Neural progenitor cell (in vitro differentiated cells): Measurements from ENCODE around the gene MAGEA2. TPM values are rescaled to one million over a fixed set of nuclear protein-coding genes. Genes with fewer than 3 reads are reported as not detected.
"Not testable (repeated sequence)": the region's sequence is repeated elsewhere in the genome, so short reads cannot be mapped to it uniquely, and the experiment has no call there.

Experiments used
- DNase-seq: peaks from one replicate; pipeline ENCODE4 v3.0.0-alpha.2; 2016; ENCODE audit warnings: low spot score
- H2AFZ ChIP-seq: fragments of 200-600 bp; sonication (generic); replicated peaks from 2 replicates; pipeline ENCODE4 v1.6.1; 2016; ENCODE audit warnings: antibody characterized with exemption
- H3F3A ChIP-seq: fragments of 200-600 bp; sonication (generic); 2 replicates; pipeline ENCODE4 v1.6.1; 2016; ENCODE audit warnings: antibody characterized with exemption, low read depth
- H3K27ac ChIP-seq: fragments of 200-600 bp; sonication (generic); 2 replicates; pipeline ENCODE4 v1.5.1; 2016; ENCODE audit warnings: mild to moderate bottlenecking
- H3K27me3 ChIP-seq: fragments of 200-600 bp; sonication (generic); 2 replicates; pipeline ENCODE4 v1.6.1; 2016; ENCODE audit warnings: mild to moderate bottlenecking, moderate library complexity
- H3K36me3 ChIP-seq: fragments of 200-600 bp; sonication (generic); 2 replicates; pipeline ENCODE4 v1.5.1; 2016
- H3K4me1 ChIP-seq: fragments of 200-600 bp; sonication (generic); 2 replicates; pipeline ENCODE4 v1.6.1; 2016; ENCODE audit warnings: mixed run types
- H3K4me2 ChIP-seq: fragments of 200-600 bp; sonication (generic); 2 replicates; pipeline ENCODE4 v1.6.1; 2016
- H3K4me3 ChIP-seq: fragments of 200-600 bp; sonication (generic); 2 replicates; pipeline ENCODE4 v1.5.1; 2016
- H3K79me2 ChIP-seq: fragments of 200-600 bp; sonication (generic); 2 replicates; pipeline ENCODE4 v1.6.1; 2016; ENCODE audit warnings: low read depth
- H3K9ac ChIP-seq: fragments of 200-600 bp; sonication (generic); 2 replicates; pipeline ENCODE4 v1.6.1; 2016
- H3K9me3 ChIP-seq: fragments of 200-600 bp; sonication (generic); 2 replicates; pipeline ENCODE4 v1.5.1; 2016; ENCODE audit warnings: low read depth
- H4K20me1 ChIP-seq: fragments of 200-600 bp; sonication (generic); 2 replicates; pipeline ENCODE4 v1.6.1; 2016; ENCODE audit warnings: low read depth
- H3K27ac Mint-ChIP-seq: 3 replicates; pipeline ENCODE4 v1.8.0; 2021; ENCODE audit warnings: mixed read lengths
- H3K27me3 Mint-ChIP-seq: 2 replicates; pipeline ENCODE4 v1.8.0; 2022; ENCODE audit warnings: low read depth, mild to moderate bottlenecking, inconsistent platforms, moderate library complexity, mixed read lengths; ENCODE audit not compliant: insufficient read depth
- H3K36me3 Mint-ChIP-seq: 3 replicates; pipeline ENCODE4 v1.8.0; 2021; ENCODE audit warnings: mixed read lengths
- H3K4me1 Mint-ChIP-seq: 3 replicates; pipeline ENCODE4 v1.8.0; 2021; ENCODE audit warnings: mixed read lengths
- H3K4me3 Mint-ChIP-seq: 3 replicates; pipeline ENCODE4 v1.8.0; 2021; ENCODE audit warnings: mild to moderate bottlenecking, moderate library complexity, mixed read lengths
- H3K9me3 Mint-ChIP-seq: 3 replicates; pipeline ENCODE4 v1.8.0; 2020; ENCODE audit warnings: mixed read lengths
- EZH2 ChIP-seq: fragments of 200-600 bp; sonication (generic); IDR thresholded peaks from 2 replicates; pipeline ENCODE4 v1.6.1; 2017; ENCODE audit warnings: antibody characterized with exemption, mild to moderate bottlenecking, moderate library complexity
- EZH2phosphoT487 ChIP-seq: fragments of 200-600 bp; sonication (generic); IDR thresholded peaks from 2 replicates; pipeline ENCODE4 v1.6.1; 2017; ENCODE audit warnings: antibody characterized with exemption
- total RNA-seq: library from RNA; depleted of rRNA; stranded (reverse); fragments of >200 nt; gene quantifications from 2 replicates; pipeline ENCODE4 v1.2.3, GENCODE V29; 2015; ENCODE audit warnings: low replicate concordance
- TF ChIP-seq, protein P1 (sequence below): fragments of 200-600 bp; sonication (generic); IDR thresholded peaks from 2 replicates; pipeline ENCODE4 v1.5.1; 2017; ENCODE audit warnings: antibody characterized with exemption, mild to moderate bottlenecking

The MAGEA2 gene
- total RNA-seq, 1 donor from 2014 or later: not detected

DNA sequence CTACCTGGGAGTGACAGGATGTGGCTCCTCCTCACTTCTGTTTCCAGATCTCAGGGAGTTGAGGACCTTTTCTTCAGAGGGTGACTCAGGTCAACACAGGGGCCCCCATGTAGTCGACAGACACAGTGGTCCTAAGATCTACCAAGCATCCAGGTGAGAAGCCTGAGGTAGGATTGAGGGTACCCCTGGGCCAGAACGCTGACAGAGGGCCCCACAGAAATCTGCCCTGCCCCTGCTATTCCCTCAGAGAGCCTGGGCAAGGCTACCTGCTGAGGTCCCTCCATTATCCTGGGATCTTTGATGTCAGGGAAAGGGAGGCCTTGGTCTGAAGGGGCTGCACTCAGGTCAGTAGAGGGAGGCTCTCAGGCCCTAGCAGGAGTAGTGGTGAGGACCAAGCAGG, 18.5 kb downstream of the MAGEA2 start:
- no peaks in the 10 kb centered on the region for H3K36me3 ChIP-seq
- no peak overlapping the region for H3K4me2 ChIP-seq
- no peak for DNase-seq
- no peaks in the 10 kb centered on the region for H3K27me3 ChIP-seq
- no peaks in the 10 kb centered on the region for H3K36me3 Mint-ChIP-seq
- H3K4me1 ChIP-seq: no peaks in the 10 kb centered on the region
- no peak overlapping the region for H3K4me3 Mint-ChIP-seq
- H3K4me3 ChIP-seq: no peak overlapping the region
- H2AFZ ChIP-seq: no peak overlapping the region
- no peaks in the 10 kb centered on the region for H3F3A ChIP-seq
- no peaks in the 10 kb centered on the region for H4K20me1 ChIP-seq
- no peaks in the 10 kb centered on the region for H3K79me2 ChIP-seq
- H3K27ac Mint-ChIP-seq: no peak overlapping the region
- no peaks in the 10 kb centered on the region for H3K27me3 Mint-ChIP-seq
- peaks cover 11% of the 10 kb centered on the region for H3K9me3 Mint-ChIP-seq
- H3K4me1 Mint-ChIP-seq: no peaks in the 10 kb centered on the region
- H3K27ac ChIP-seq: no peak overlapping the region
- no peak overlapping the region for H3K9ac ChIP-seq
- H3K9me3 ChIP-seq: no peaks in the 10 kb centered on the region
- TF ChIP-seq EZH2phosphoT487 (no peak), EZH2 (no peak)
- TF ChIP-seq, protein P1, sequence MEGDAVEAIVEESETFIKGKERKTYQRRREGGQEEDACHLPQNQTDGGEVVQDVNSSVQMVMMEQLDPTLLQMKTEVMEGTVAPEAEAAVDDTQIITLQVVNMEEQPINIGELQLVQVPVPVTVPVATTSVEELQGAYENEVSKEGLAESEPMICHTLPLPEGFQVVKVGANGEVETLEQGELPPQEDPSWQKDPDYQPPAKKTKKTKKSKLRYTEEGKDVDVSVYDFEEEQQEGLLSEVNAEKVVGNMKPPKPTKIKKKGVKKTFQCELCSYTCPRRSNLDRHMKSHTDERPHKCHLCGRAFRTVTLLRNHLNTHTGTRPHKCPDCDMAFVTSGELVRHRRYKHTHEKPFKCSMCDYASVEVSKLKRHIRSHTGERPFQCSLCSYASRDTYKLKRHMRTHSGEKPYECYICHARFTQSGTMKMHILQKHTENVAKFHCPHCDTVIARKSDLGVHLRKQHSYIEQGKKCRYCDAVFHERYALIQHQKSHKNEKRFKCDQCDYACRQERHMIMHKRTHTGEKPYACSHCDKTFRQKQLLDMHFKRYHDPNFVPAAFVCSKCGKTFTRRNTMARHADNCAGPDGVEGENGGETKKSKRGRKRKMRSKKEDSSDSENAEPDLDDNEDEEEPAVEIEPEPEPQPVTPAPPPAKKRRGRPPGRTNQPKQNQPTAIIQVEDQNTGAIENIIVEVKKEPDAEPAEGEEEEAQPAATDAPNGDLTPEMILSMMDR: no peak

- not testable (repeated sequence) for H3K4me2 ChIP-seq, DNase-seq, H3K79me2 ChIP-seq, H3K4me3 ChIP-seq, H3K36me3 Mint-ChIP-seq, H3K4me1 ChIP-seq, H2AFZ ChIP-seq, H3K27ac Mint-ChIP-seq, H3F3A ChIP-seq, H3K27ac ChIP-seq, H3K4me1 Mint-ChIP-seq, H3K36me3 ChIP-seq, H3K9ac ChIP-seq, H3K9me3 ChIP-seq, H4K20me1 ChIP-seq, H3K27me3 ChIP-seq, H3K4me3 Mint-ChIP-seq, H3K27me3 Mint-ChIP-seq
- H3K9me3 Mint-ChIP-seq: peaks cover 11% of the 10 kb centered on the region
Measured at GRCh38 chrX:152734143-152734858, 19.3 kb downstream of the MAGEA2 start.

DNA sequence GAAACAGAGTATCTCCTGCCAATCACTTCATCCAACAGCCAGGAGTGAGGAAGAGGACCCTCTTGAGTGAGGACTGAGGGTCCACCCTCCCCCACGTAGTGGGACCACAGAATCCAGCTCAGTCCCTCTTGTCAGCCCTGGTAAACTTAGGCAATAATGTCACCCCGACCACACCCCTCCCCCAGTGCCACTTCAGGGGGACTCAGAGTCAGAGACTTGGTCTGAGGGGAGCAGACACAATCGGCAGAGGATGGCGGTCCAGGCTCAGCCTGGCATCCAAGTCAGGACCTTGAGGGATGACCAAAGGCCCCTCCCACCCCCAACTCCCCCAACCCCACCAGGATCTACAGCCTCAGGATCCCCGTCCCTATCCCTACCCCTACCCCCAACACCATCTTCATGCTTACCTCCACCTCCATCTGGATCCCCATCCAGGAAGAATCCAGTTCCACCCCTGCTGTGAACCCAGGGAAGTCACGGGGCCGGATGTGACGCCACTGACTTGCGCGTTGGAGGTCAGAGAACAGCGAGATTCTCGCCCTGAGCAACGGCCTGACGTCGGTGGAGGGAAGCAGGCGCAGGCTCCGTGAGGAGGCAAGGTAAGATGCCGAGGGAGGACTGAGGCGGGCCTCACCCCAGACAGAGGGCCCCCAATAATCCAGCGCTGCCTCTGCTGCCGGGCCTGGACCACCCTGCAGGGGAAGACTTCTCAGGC, 20.2 kb downstream of the MAGEA2 start, which contains the start of the genes CSAG1 and MAGEA12:
Gene CSAG1, minus strand, starts transcription at position 461 of the 715 bp plus-strand sequence. CDS start 1,261 bp downstream, outside the sequence.
Gene MAGEA12, plus strand, starts transcription at position 497 of the 715 bp plus-strand sequence. CDS start 2,405 bp downstream, outside the sequence.
- no peaks in the 10 kb centered on the region for H3K9me3 ChIP-seq
- no peaks in the 10 kb centered on the region for H3K4me1 ChIP-seq
- no peak within 1 kb of the TSS for H3K4me2 ChIP-seq
- Mint-ChIP-seq H3K27me3 (no peaks in the 10 kb centered on the region), H3K9me3 (peaks cover 11% of the 10 kb centered on the region), H3K27ac (no peak within 1 kb of the TSS), H3K4me3 (no peak within 1 kb of the TSS), H3K4me1 (no peaks in the 10 kb centered on the region), H3K36me3 (no peaks in the 10 kb centered on the region)
- no peaks in the 10 kb centered on the region for H3K79me2 ChIP-seq
- no peak for DNase-seq
- TF ChIP-seq EZH2: no peak
- TF ChIP-seq EZH2phosphoT487: no peak
- TF ChIP-seq, protein P1: no peak
- H2AFZ ChIP-seq: no peak within 1 kb of the TSS
- H4K20me1 ChIP-seq: no peaks in the 10 kb centered on the region
- H3K4me3 ChIP-seq: no peak within 1 kb of the TSS
- H3K27ac ChIP-seq: no peak within 1 kb of the TSS
- no peaks in the 10 kb centered on the region for H3K27me3 ChIP-seq
- no peak within 1 kb of the TSS for H3K9ac ChIP-seq
- H3K36me3 ChIP-seq: no peaks in the 10 kb centered on the region
- H3F3A ChIP-seq: no peaks in the 10 kb centered on the region

DNA sequence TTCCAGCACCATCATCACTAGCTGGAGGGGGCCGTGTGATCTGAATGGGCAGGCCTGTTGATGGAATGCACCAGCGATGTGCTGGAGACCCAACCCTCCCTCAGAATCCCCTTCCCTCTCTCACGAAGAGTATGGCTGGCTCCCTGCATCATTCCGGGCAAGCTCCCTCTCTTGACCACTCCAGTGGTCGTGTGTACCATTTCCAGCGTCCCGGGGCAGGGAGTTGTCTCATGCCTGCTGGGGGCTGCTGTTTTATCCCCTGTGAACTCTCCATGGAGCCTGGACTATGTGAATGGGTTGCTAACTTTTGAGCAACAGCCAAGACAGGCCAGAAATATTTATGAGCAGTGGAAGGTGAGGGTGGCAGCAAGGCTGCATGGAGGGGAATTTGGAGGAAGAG, 28.2 kb downstream of the MAGEA2 start:
- H3K9ac ChIP-seq: no peak overlapping the region
- H3K36me3 ChIP-seq: no peaks in the 10 kb centered on the region
- no peaks in the 10 kb centered on the region for H3K9me3 ChIP-seq
- no peaks in the 10 kb centered on the region for H3F3A ChIP-seq
- Mint-ChIP-seq H3K27me3 (no peaks in the 10 kb centered on the region), H3K27ac (no peak overlapping the region), H3K4me3 (no peak overlapping the region), H3K9me3 (peaks cover 8% of the 10 kb centered on the region), H3K36me3 (no peaks in the 10 kb centered on the region), H3K4me1 (no peaks in the 10 kb centered on the region)
- DNase-seq: no peak
- H4K20me1 ChIP-seq: no peaks in the 10 kb centered on the region
- no peak for TF ChIP-seq EZH2
- H2AFZ ChIP-seq: no peak overlapping the region
- H3K79me2 ChIP-seq: no peaks in the 10 kb centered on the region
- no peak overlapping the region for H3K4me2 ChIP-seq
- no peaks in the 10 kb centered on the region for H3K4me1 ChIP-seq
- H3K4me3 ChIP-seq: no peak overlapping the region
- H3K27me3 ChIP-seq: no peaks in the 10 kb centered on the region
- no peak overlapping the region for H3K27ac ChIP-seq

DNA sequence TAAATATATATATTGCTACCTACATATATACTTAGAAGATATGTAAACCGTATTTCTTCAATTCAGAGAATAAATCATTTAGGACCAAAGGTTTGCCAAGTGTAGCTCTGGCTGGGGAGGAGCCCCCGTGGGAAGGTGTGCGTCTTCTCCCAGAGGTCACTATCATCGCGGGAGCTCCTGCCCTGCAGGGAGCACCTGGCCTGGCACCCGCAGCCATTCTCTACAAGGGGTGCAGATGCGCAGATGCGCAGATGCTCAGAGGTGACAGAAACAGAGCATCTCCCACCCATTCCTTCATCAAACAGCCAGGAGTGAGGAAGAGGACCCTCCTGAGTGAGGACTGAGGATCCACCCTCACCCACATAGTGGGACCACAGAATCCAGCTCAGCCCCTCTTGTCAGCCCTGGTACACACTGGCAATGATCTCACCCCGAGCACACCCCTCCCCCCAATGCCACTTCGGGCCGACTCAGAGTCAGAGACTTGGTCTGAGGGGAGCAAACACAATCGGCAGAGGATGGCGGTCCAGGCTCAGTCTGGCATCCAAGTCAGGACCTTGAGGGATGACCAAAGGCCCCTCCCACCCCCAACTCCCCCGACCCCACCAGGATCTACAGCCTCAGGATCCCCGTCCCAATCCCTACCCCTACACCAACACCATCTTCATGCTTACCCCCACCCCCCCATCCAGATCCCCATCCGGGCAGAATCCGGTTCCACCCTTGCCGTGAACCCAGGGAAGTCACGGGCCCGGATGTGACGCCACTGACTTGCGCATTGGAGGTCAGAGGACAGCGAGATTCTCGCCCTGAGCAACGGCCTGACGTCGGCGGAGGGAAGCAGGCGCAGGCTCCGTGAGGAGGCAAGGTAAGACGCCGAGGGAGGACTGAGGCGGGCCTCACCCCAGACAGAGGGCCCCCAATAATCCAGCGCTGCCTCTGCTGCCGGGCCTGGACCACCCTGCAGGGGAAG, 39.5 kb downstream of the MAGEA2 start, which contains the start of gene MAGEA2B:
Gene MAGEA2B, plus strand, starts transcription at position 814 of the 973 bp plus-strand sequence. CDS start 2,479 bp downstream, outside the sequence.
- not testable (repeated sequence) for H3K4me1 ChIP-seq, H3K4me1 Mint-ChIP-seq, H3K36me3 Mint-ChIP-seq, H3K9me3 Mint-ChIP-seq, H3K4me3 Mint-ChIP-seq, H3K9ac ChIP-seq, H3K27me3 Mint-ChIP-seq, H3K27me3 ChIP-seq, H3K27ac ChIP-seq, H3K4me3 ChIP-seq, H3F3A ChIP-seq, H3K4me2 ChIP-seq, DNase-seq, H3K36me3 ChIP-seq, H3K9me3 ChIP-seq, H3K27ac Mint-ChIP-seq, H4K20me1 ChIP-seq, H2AFZ ChIP-seq, H3K79me2 ChIP-seq
